Activated T-helper 2 cell treated with anti-CD3 and anti-CD28 coated beads, Interferon-gamma antibody, Interleukin-2, Interleukin-4, amounts not matched to agents 10 μg/mL and 5 μg/mL and 100 μg/mL, durations not matched to agents 14 hours and 24 hours and 36 hours (primary cell): ENCODE data around the gene KLHL11. TPM values are rescaled to one million over a fixed set of nuclear protein-coding genes. Genes with fewer than 3 reads are reported as not detected.
"Not testable (repeated sequence)": the region's sequence is repeated elsewhere in the genome, so short reads cannot be mapped to it uniquely, and the experiment has no call there.

ENCODE experiments used
- DNase-seq: peaks from one replicate; pipeline ENCODE4 v3.0.0; 2021; ENCODE audit warnings: low spot score
- H3K27ac Mint-ChIP-seq: one replicate; pipeline ENCODE4 v1.8.0; 2021; ENCODE audit warnings: mixed read lengths
- H3K27me3 Mint-ChIP-seq: one replicate; pipeline ENCODE4 v1.8.0; 2021; ENCODE audit warnings: low read depth, mixed read lengths
- H3K36me3 Mint-ChIP-seq: one replicate; pipeline ENCODE4 v1.8.0; 2021; ENCODE audit warnings: low read depth, mixed read lengths
- H3K4me1 Mint-ChIP-seq: one replicate; pipeline ENCODE4 v1.8.0; 2021; ENCODE audit warnings: low read depth, mixed read lengths
- H3K4me3 Mint-ChIP-seq: one replicate; pipeline ENCODE4 v1.8.0; 2021; ENCODE audit warnings: low read depth, mild to moderate bottlenecking, moderate library complexity, mixed read lengths
- H3K9me3 Mint-ChIP-seq: one replicate; pipeline ENCODE4 v1.8.0; 2021; ENCODE audit warnings: mixed read lengths
- intact Hi-C: fragments of 100-400 bp; cut with micrococcal nuclease; formaldehyde crosslinking; loops from one replicate; pipeline ENCODE4 v1.15.1; 2023
- total RNA-seq: library from RNA; stranded (reverse); gene quantifications from 2 replicates; pipeline ENCODE4 v1.2.3, GENCODE V29; 2022

The KLHL11 gene
- total RNA-seq, 1 donor from 2014 or later: 44.3 TPM

- no peak overlapping the region for H3K27ac Mint-ChIP-seq
- no peaks in the 10 kb centered on the region for H3K4me1 Mint-ChIP-seq
- no peak for DNase-seq
- H3K27me3 Mint-ChIP-seq: no peaks in the 10 kb centered on the region
- peaks cover 75% of the 10 kb centered on the region for H3K36me3 Mint-ChIP-seq
- H3K9me3 Mint-ChIP-seq: no peaks in the 10 kb centered on the region
- intact Hi-C loops: no loop called here
- no peak overlapping the region for H3K4me3 Mint-ChIP-seq
Observed at GRCh38 chr17:41901646-41902045, 36.4 kb upstream of the KLHL11 start.

- DNase-seq: no peak
- Mint-ChIP-seq H3K27me3 (no peaks in the 10 kb centered on the region), H3K36me3 (peaks cover 71% of the 10 kb centered on the region), H3K4me3 (no peak overlapping the region), H3K4me1 (no peaks in the 10 kb centered on the region), H3K27ac (no peak overlapping the region), H3K9me3 (no peaks in the 10 kb centered on the region)
- intact Hi-C loops: no loop called here
Observed at GRCh38 chr17:41896726-41897125, 31.5 kb upstream of the KLHL11 start.

DNA sequence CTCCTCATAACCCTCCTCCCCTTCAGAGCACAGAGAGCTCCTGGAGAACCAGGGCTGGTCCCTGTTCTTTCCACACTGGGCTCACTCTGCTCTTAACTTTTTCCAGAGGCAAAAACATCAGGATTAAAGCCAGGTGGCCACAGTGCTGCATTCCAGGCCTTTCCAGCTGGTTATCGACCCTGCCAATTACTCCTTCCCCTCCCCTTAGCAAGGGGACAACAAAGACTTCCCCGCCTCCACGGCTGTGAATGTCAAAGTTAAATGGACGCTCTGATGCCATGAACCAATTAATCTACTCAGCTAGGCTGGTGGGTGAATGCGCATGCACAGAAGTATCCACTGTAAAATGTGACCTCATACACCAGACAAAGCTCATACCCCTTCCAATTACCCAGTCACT, 30.4 kb upstream of the KLHL11 start:
- no peaks in the 10 kb centered on the region for H3K27me3 Mint-ChIP-seq
- intact Hi-C loops: no loop called here
- peaks cover 65% of the 10 kb centered on the region for H3K36me3 Mint-ChIP-seq
- H3K4me1 Mint-ChIP-seq: no peaks in the 10 kb centered on the region
- H3K9me3 Mint-ChIP-seq: no peaks in the 10 kb centered on the region
- DNase-seq: no peak
- H3K27ac Mint-ChIP-seq: no peak overlapping the region
- no peak overlapping the region for H3K4me3 Mint-ChIP-seq

DNA sequence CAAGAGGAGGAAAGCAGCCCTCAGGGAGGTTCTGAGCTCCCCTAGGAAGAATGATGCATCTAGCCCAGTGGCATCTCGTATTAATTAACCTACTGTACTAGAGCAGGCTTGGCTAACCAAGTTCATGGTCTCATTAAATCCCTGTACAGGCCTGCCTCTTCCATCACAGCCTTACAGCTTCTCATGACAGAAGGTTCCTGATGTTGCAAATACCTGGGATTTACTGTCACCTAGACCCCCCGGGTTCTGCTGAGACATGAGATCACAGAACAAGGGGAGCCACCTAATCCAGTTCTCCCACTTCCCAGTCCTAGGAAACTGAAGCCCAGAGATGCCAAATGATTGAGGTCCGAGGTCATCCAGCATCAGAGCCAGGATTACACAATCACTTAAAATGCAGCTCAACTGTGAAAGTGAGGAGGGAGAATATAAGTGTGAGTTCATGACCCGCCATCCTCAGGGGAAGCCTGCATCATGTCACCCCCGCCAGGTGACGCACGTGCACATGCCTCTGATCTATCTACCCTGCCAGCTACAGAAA, 29.6 kb upstream of the KLHL11 start:
- Mint-ChIP-seq H3K4me1 (no peaks in the 10 kb centered on the region), H3K9me3 (no peaks in the 10 kb centered on the region), H3K36me3 (peaks cover 68% of the 10 kb centered on the region), H3K27ac (no peak overlapping the region), H3K27me3 (no peaks in the 10 kb centered on the region), H3K4me3 (no peak overlapping the region)
- no peak for DNase-seq
- intact Hi-C loops: no loop called here

DNA sequence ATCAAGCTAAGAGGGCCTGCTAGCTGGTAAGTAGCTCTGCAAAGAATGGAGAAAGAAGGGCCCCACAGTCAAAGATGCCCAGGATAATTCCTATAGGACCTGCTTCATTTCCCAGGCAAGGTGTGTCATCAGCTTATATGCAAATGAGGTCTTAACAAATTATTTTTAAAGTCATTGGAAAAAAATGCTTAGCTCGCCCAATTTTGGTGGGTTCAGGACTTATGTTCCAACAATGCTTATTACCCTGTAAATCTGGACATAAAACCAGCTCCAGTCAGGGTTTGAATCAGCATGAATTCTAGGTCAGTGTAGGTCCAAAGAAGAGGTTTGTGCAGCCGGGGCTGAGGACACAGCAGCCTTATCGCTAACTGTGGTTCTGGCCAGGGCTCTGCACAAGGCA, 28.2 kb upstream of the KLHL11 start:
- Mint-ChIP-seq H3K27me3 (no peaks in the 10 kb centered on the region), H3K4me3 (no peak overlapping the region), H3K36me3 (peaks cover 63% of the 10 kb centered on the region), H3K9me3 (no peaks in the 10 kb centered on the region), H3K27ac (no peak overlapping the region), H3K4me1 (no peaks in the 10 kb centered on the region)
- intact Hi-C loops: no loop called here
- DNase-seq: no peak

GRCh38 chr17:41892021-41892376, 26.8 kb upstream of the KLHL11 start:
- Mint-ChIP-seq H3K9me3 (no peaks in the 10 kb centered on the region), H3K27me3 (no peaks in the 10 kb centered on the region), H3K4me3 (no peak overlapping the region), H3K27ac (no peak overlapping the region), H3K36me3 (peaks cover 62% of the 10 kb centered on the region), H3K4me1 (no peaks in the 10 kb centered on the region)
- DNase-seq: no peak
- intact Hi-C loops: no loop called here

GRCh38 chr17:41891135-41892020, 26.2 kb upstream of the KLHL11 start:
- H3K9me3 Mint-ChIP-seq: no peaks in the 10 kb centered on the region
- H3K4me1 Mint-ChIP-seq: no peaks in the 10 kb centered on the region
- no peak overlapping the region for H3K4me3 Mint-ChIP-seq
- no peak overlapping the region for H3K27ac Mint-ChIP-seq
- DNase-seq: no peak
- peaks cover 60% of the 10 kb centered on the region for H3K36me3 Mint-ChIP-seq
- intact Hi-C loops: no loop called here
- no peaks in the 10 kb centered on the region for H3K27me3 Mint-ChIP-seq

DNA sequence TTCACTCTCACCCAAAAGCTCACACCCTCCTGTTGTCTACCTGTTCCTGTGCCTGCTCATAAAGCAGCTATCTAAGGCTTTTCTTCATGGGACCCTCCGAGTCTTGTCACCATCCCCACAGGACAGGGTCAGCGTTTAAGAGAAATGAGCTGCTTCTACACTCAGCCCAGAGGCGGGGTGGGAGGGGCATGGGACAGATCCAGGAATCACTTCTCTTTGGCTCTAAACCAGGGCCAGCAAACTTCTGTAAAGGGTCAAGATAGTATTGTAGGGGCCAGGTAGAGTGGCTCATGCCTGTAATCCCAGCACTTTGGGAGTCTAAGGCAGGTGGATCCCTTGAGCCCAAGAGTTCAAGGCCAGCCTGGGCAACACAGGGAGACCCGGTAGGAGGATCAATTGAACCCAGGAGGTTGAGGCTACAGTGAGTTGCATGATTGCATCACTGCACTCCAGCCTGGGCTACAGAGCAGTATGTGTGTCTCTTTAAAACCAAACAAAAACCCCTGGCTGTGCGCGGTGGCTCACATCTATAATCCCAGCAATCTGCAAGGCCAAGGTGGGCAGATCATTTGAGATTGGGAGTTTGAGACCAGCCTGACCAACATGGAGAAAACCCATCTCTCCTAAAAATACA, 23.2 kb upstream of the KLHL11 start:
- H3K9me3 Mint-ChIP-seq: no peaks in the 10 kb centered on the region
- no peak overlapping the region for H3K4me3 Mint-ChIP-seq
- no peaks in the 10 kb centered on the region for H3K27me3 Mint-ChIP-seq
- intact Hi-C loops: no loop called here
- no peak overlapping the region for H3K27ac Mint-ChIP-seq
- no peaks in the 10 kb centered on the region for H3K4me1 Mint-ChIP-seq
- H3K36me3 Mint-ChIP-seq: peaks cover 68% of the 10 kb centered on the region
- DNase-seq: no peak

DNA sequence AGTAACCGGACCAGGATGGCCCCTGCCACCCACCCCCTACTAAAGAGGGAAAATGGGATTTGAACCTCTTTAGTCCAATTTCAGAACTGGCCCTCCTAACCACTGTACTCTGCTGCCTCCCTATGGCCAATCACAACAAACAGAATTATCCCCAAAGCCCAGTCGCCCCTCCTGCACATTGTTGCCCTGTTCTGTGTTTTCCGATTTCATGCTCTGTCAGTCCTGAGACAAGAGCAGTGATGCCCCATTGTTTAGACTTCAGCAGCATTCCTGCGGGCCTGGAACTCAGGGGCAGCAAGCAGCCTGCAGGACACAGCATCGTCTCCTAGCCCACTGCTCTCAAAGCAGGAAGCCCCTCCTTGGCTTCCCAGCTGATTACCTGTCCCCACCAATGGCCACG, 20.5 kb upstream of the KLHL11 start:
- H3K9me3 Mint-ChIP-seq: no peaks in the 10 kb centered on the region
- peaks cover 66% of the 10 kb centered on the region for H3K36me3 Mint-ChIP-seq
- no peak for DNase-seq
- H3K4me1 Mint-ChIP-seq: peaks cover 3% of the 10 kb centered on the region
- intact Hi-C loops: loop anchor here (1.0 kb wide), 1 partner anchor 147 kb away; no protein-coding TSS in a partner anchor
- no peaks in the 10 kb centered on the region for H3K27me3 Mint-ChIP-seq
- H3K27ac Mint-ChIP-seq: no peak overlapping the region
- H3K4me3 Mint-ChIP-seq: no peak overlapping the region

DNA sequence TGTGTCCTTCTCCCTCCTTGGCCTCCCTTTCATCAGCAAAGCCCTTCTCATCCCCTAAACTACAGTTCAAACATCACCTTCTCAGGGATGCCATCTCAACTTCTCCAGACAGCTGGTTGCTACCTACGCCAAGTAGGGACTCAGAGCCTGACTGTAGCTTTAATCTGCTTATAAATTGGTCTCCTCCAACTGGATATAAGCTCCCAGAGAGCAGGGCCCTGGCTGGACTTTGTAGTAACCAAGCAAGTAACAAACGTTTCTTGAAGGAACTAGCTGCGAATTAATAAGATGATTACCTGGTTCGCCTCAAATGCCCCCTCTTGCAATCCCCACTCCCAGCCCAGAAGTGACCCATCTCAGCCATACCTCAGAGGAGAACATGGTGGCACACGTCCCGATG, 17.5 kb upstream of the KLHL11 start:
- Mint-ChIP-seq H3K4me3 (no peak overlapping the region), H3K27ac (peak overlapping the region; percentile 20), H3K27me3 (no peaks in the 10 kb centered on the region), H3K9me3 (no peaks in the 10 kb centered on the region), H3K4me1 (peaks cover 7% of the 10 kb centered on the region), H3K36me3 (peaks cover 69% of the 10 kb centered on the region)
- intact Hi-C loops: no loop called here
- no peak for DNase-seq

GRCh38 chr17:41880130-41880529, 14.9 kb upstream of the KLHL11 start:
- H3K27me3 Mint-ChIP-seq: no peaks in the 10 kb centered on the region
- peaks cover 63% of the 10 kb centered on the region for H3K36me3 Mint-ChIP-seq
- peaks cover 7% of the 10 kb centered on the region for H3K4me1 Mint-ChIP-seq
- no peak overlapping the region for H3K4me3 Mint-ChIP-seq
- intact Hi-C loops: no loop called here
- H3K9me3 Mint-ChIP-seq: no peaks in the 10 kb centered on the region
- no peak for DNase-seq
- H3K27ac Mint-ChIP-seq: no peak overlapping the region

DNA sequence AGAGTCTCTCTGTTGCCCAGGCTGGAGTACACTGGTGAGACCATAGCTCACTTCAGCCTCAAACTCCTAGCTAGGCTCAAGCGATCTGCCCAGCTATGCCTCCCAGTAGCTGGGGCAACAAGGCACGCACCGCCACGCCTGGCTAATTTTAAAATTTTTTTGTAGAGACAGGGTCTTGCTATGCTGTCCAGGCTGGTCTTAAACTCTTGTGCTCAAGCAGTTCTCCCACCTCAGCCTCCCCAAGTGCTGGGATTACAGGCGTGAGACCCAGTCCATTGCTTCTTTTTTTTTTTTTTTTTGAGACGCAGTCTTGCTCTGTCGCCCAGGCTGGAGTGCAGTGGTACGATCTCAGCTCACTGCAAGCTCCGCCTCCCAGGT, 9.1 kb upstream of the KLHL11 start:
- intact Hi-C loops, H3K4me3 Mint-ChIP-seq, H3K9me3 Mint-ChIP-seq, H3K27ac Mint-ChIP-seq, H3K27me3 Mint-ChIP-seq, DNase-seq: not testable (repeated sequence)
- peaks cover 82% of the 10 kb centered on the region for H3K36me3 Mint-ChIP-seq
- peaks cover 26% of the 10 kb centered on the region for H3K4me1 Mint-ChIP-seq

DNA sequence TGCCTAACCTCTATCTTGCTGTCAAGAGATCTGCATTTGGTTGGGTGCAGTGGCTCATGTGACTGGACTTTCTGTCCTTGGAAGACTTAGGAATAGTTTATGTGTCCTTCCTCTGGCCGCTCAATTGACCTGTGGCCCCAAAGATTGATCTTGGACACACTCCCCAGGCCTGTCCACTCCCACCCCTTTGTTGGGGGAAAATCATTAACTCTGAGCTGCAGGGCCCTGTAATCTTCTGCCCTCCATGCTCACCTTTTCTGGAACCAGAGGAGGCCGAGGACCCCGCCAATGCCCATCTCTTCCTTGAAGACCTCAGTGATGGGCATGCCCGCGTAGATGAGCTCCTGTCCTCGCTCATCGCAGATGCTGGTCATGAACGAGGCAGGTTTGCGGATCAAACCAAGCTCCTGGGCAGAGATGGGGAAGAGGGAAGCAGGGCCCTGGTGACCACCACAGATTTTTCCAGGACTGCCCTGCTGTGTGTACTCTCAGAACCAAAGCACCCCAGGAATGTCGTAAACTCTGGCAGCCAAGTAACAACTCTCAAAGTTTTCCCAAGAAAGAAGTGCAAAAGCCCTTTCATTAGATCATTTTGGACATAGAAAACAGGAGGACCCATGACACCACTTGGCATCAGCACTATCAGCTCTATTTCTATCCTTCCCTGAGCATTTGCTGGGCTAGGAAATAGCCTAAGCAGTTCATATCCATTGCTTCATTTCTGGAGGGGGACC, 8.5 kb upstream of the KLHL11 start:
- H3K36me3 Mint-ChIP-seq: peaks cover 84% of the 10 kb centered on the region
- H3K4me1 Mint-ChIP-seq: peaks cover 31% of the 10 kb centered on the region
- DNase-seq: no peak
- no peak overlapping the region for H3K4me3 Mint-ChIP-seq
- no peak overlapping the region for H3K27ac Mint-ChIP-seq
- H3K9me3 Mint-ChIP-seq: no peaks in the 10 kb centered on the region
- intact Hi-C loops: no loop called here
- H3K27me3 Mint-ChIP-seq: no peaks in the 10 kb centered on the region
